ENCODE results near the gene LAMC3. TPM values are rescaled to one million over a fixed set of nuclear protein-coding genes. Genes with fewer than 3 reads are reported as not detected.
A peak's percentile ranks its signal among the peaks of the same experiment; 100 is the strongest.
"Not testable (repeated sequence)": the region's sequence is repeated elsewhere in the genome, so short reads cannot be mapped to it uniquely, and the experiment has no call there.

Gene LAMC3
- total and polyA plus RNA-seq, 5 experiments from 2014 or later = 0.02 to 7.2 (median 6.9) TPM; not detected in 2

GRCh38 chr9:131094622-131095021, 85.6 kb downstream of the LAMC3 start:
- peak overlapping the region in 2 of 10 donors; percentile 24 to 40 for H3K27ac Mint-ChIP-seq
- POLR2A ChIA-PET = no interaction called here
- peaks cover 19 to 45% (median 30%) of the 10 kb centered on the region in 5 donors for H3K27me3 Mint-ChIP-seq
- H3K4me3 Mint-ChIP-seq = peak overlapping the region in 3 of 10 donors; percentile 26 to 56 (median 45)
- H3K4me1 Mint-ChIP-seq = peaks cover 5 to 10% (median 7%) of the 10 kb centered on the region in 4 donors
- H3K9me3 Mint-ChIP-seq = no peaks in the 10 kb centered on the region
- DNase-seq (no peak), ATAC-seq (no peak)
- no peaks in the 10 kb centered on the region for H3K36me3 Mint-ChIP-seq

DNA sequence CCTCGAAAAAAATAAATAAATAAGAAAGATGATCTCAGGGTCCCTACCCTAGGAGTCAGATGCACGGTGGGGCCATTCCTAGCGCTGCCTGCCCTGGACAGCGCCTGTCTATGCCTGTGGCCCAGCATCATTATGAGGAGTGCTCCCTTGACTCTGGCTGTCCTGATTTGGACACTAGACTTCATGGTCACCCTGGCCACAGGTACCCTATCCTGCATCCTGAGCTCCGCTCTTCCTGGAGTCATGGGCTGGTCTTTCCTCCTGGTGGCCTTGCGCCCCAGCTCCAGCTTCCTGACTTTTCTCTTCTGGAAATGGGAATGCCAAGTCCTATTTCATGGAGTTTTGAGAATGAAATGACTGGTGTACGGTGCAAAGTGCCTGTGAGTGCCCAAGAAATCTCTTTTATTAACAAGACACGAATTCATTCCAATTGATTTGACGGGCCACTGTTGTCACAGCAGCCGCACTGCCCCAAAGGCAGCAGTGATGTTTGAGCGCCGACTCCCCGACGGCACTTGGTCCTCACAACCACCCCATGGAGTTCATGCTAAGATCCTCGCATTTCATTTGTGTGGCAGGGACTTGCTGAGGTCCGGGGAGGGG, 86.8 kb downstream of the LAMC3 start:
- Mint-ChIP-seq H3K27me3 (peaks cover 19 to 45% (median 30%) of the 10 kb centered on the region in 5 donors), H3K9me3 (no peaks in the 10 kb centered on the region), H3K36me3 (no peaks in the 10 kb centered on the region), H3K4me3 (peak overlapping the region; percentile 50 to 76 (median 63)), H3K27ac (no peak overlapping the region), H3K4me1 (peaks cover 5 to 10% (median 7%) of the 10 kb centered on the region in 4 donors)
- ATAC-seq (peak in 1 of 2 donors; percentile 50), DNase-seq (no peak)
- POLR2A ChIA-PET = no interaction called here

DNA sequence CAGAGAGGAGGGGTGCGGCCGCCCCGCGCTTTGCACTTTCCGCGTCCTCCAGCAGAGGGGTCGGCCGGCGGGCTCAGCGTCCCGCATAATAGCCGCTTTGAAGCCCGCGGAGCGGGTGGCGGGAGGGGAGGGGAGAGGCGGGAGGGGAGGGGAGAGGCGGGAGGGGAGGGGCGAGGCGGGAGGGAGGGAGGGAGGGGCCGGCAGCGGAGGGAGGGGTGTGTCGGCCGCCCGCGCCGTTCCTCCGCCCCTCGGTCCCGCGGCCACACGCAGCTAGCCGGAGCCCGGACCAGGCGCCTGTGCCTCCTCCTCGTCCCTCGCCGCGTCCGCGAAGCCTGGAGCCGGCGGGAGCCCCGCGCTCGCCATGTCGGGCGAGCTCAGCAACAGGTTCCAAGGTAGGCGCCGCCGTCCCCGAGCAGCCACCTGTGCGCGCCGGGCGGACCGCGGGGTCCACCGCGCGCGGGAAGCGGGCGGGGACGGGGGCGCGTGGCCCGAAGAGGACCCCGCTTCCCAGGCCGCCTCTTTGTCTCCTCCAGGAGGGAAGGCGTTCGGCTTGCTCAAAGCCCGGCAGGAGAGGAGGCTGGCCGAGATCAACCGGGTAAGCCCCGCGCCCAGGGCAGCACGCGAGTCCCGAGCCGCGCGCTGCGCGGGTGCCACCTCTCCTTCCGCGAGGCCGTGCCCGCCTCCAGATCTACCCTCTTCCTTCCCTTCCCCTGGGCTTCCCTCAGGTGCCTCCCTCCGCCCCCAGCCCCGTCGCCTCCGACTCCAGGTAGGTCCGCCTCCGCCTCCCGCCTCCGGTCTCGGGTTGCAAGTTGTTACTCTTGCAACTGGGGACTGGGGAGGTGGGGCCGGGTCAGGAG, 87.5 kb downstream of the LAMC3 start, which contains the start of gene AIF1L:
Gene AIF1L, plus strand, starts transcription at position 263 of the 857 bp plus-strand sequence. Its CDS starts 99 bp downstream, at position 362.
- no peaks in the 10 kb centered on the region for H3K36me3 Mint-ChIP-seq
- H3K9me3 Mint-ChIP-seq = no peaks in the 10 kb centered on the region
- POLR2A ChIA-PET = no interaction called here
- peaks cover 5 to 10% (median 7%) of the 10 kb centered on the region in 4 donors for H3K4me1 Mint-ChIP-seq
- DNase-seq = peak in 1 of 10 donors; percentile 7
- ATAC-seq = peak; percentile 32 to 56
- peaks cover 19 to 45% (median 30%) of the 10 kb centered on the region in 5 donors for H3K27me3 Mint-ChIP-seq
- H3K27ac Mint-ChIP-seq = no peak within 1 kb of the TSS
- H3K4me3 Mint-ChIP-seq = peak within 1 kb of the TSS; percentile 57 to 76 (median 70)

GRCh38 chr9:131097126-131097947, 88.4 kb downstream of the LAMC3 start:
- POLR2A ChIA-PET = no interaction called here
- ATAC-seq = no peak
- Mint-ChIP-seq H3K27me3 (peaks cover 19 to 45% (median 30%) of the 10 kb centered on the region in 5 donors), H3K36me3 (no peaks in the 10 kb centered on the region), H3K9me3 (no peaks in the 10 kb centered on the region), H3K4me3 (peak overlapping the region; percentile 8 to 74 (median 63)), H3K27ac (no peak overlapping the region), H3K4me1 (peaks cover 5 to 10% (median 7%) of the 10 kb centered on the region in 4 donors)
- no peak for DNase-seq

GRCh38 chr9:131097948-131098278, 88.9 kb downstream of the LAMC3 start:
- DNase-seq (no peak), ATAC-seq (no peak)
- POLR2A ChIA-PET = no interaction called here
- Mint-ChIP-seq H3K27me3 (peaks cover 19 to 45% (median 30%) of the 10 kb centered on the region in 5 donors), H3K4me3 (peak overlapping the region in 2 of 10 donors; percentile 10 to 74), H3K9me3 (no peaks in the 10 kb centered on the region), H3K36me3 (no peaks in the 10 kb centered on the region), H3K4me1 (peaks cover 5 to 10% (median 7%) of the 10 kb centered on the region in 4 donors), H3K27ac (peak overlapping the region in 1 of 10 donors; percentile 33)

DNA sequence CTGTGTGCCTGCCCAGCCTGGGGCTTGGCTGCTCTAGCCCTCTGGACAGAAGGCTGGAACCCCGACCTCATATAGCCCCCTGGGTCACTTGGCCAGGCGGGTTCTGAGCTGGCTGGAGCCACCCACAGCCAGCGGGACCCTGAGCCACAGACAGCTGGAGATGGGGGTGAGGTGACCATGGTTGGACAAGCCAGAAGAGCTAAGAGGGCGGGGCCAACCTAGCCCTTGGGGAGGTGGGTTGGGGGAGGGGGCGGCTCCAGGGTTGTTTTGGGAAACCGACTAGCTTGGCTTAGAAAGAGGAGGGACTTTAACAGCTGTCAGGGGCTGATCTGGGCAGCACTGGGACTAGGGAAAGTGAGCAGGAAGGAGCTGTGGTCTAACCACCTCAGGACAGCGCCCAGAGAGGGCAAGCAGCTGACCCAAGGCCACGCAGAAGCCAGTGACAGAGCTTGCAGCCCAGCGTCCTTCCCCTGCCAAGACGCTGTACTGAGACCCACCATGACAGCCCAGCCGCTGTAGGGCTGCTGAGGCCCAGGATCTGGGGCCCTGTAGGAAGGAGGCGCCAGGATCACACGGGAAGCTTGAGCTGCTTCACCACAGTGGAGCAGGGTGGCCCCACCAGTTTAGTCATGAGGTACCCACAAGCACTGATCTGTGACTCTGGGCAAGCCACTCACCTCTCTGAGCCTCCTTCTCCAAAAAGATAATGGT, 89.6 kb downstream of the LAMC3 start:
- POLR2A ChIA-PET = no interaction called here
- Mint-ChIP-seq H3K4me3 (peak overlapping the region in 2 of 10 donors; percentile 14 to 74), H3K9me3 (no peaks in the 10 kb centered on the region), H3K27ac (no peak overlapping the region), H3K4me1 (peaks cover 5 to 10% (median 7%) of the 10 kb centered on the region in 4 donors), H3K27me3 (peaks cover 19 to 45% (median 30%) of the 10 kb centered on the region in 5 donors), H3K36me3 (no peaks in the 10 kb centered on the region)
- DNase-seq (no peak), ATAC-seq (no peak)

DNA sequence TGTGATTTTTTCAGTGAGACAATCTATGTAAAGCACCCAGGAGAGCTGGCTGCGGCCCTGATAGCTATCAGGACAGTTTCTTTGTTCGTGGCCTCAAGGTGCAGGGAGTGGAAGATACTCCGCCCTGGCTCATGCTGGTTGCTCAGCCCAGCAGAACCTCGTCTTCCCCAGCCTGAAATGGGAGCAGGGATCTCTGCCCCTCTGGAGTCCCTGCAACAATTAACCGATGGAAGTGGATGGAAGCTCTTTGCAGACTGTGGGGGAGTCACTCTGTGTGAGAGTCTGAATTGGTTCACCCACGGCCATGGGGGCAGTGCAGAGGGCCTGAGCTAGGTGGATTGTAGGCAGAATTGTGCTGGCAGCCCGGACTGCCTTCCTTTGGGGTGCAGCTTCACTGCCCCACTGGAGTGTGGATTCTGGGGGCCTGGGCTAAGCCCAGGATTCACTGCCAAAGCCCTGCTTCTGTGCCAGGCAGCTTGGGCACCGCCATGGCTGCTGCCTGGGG, 90.2 kb downstream of the LAMC3 start:
- DNase-seq = no peak
- Mint-ChIP-seq H3K9me3 (no peaks in the 10 kb centered on the region), H3K27ac (no peak overlapping the region), H3K4me1 (peaks cover 5 to 10% (median 7%) of the 10 kb centered on the region in 4 donors), H3K27me3 (peaks cover 17 to 39% (median 26%) of the 10 kb centered on the region in 5 donors), H3K4me3 (peak overlapping the region in 2 of 10 donors; percentile 14 to 29), H3K36me3 (no peaks in the 10 kb centered on the region)
- POLR2A ChIA-PET = interaction anchor here (0.6 to 1.2 kb wide), 2 partner anchors 26 to 70 kb away, joined by 3 read pairs; partner anchors contain the start of gene NUP214
- no peak for ATAC-seq

GRCh38 chr9:131099845-131100244, 90.9 kb downstream of the LAMC3 start:
- H3K4me1 Mint-ChIP-seq = peaks cover 5 to 10% (median 7%) of the 10 kb centered on the region in 4 donors
- not testable (repeated sequence) for H3K27ac Mint-ChIP-seq, ATAC-seq, H3K9me3 Mint-ChIP-seq, DNase-seq, H3K36me3 Mint-ChIP-seq
- POLR2A ChIA-PET = interaction anchor here (0.6 to 1.2 kb wide), 2 partner anchors 26 to 69 kb away, joined by 3 read pairs; partner anchors contain the start of gene NUP214
- peak overlapping the region in 1 of 10 donors; percentile 40 for H3K4me3 Mint-ChIP-seq
- H3K27me3 Mint-ChIP-seq = peaks cover 13 to 33% (median 20%) of the 10 kb centered on the region in 5 donors

DNA sequence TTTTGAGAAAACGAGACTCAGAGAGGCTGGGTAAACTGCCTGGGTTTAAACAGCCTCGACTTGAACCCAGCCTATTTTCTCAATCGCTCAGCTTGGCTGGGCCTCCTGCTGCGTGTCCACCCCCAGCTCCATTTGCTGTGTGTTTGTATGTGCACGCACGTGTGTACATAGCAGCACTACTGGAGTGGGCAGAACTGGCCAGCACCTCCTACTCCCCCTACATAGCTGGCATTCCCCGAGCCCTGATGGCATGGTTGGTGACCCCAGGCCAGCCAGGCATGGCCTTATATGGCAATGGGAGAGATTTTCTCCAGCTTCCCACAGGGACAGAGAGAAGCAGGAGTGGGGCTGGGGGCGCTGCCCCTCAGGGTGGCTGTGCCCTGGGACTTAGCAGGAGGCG, 91.5 kb downstream of the LAMC3 start:
- POLR2A ChIA-PET = interaction anchor here (1.2 kb wide), 1 partner anchor 25 kb away, joined by 3 read pairs; the partner anchor contains the start of gene NUP214
- Mint-ChIP-seq H3K4me1 (peaks cover 5 to 10% (median 7%) of the 10 kb centered on the region in 4 donors), H3K9me3 (no peaks in the 10 kb centered on the region), H3K4me3 (no peak overlapping the region), H3K27me3 (peaks cover 11 to 27% (median 15%) of the 10 kb centered on the region in 5 donors), H3K36me3 (no peaks in the 10 kb centered on the region), H3K27ac (no peak overlapping the region)
- DNase-seq (no peak), ATAC-seq (no peak)

DNA sequence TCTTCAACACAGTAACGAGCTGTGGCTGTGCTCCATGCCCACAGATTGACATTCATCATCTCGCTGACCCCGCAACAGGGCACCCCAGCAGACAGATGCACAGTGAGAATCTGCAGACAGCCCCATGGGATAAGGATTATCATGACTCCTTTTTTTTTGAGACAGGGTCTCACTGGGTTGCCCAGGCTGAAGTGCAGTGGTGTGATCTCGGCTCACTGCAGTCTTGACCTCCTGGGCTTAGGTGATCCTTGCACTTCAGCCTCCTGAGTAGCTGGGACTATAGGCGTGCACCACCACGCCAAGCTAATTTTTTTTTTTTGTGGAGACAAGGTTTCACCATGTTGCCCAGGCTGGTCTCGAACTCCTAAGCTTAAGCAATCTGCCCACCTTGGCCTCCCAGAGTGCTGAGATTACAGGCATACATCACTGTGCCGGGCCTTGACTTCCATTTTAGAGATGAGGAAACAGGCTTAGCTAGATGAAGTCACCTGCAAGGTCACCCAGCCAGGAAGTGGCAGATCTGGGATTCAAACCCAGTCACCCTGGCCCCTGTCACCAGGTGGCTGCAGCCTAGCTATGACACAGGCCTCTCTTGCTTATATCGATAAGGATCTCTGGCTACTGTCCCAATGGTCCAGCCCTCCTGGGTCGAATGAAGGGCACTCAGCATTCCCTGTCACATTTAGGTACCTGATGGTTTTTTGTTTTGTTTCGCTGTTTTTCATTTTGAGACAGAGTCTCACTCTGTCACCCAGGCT, 92.4 kb downstream of the LAMC3 start:
- ATAC-seq = no peak
- POLR2A ChIA-PET = no interaction called here
- peaks cover 0 to 5% (median 3%) of the 10 kb centered on the region in 4 donors for H3K4me1 Mint-ChIP-seq
- no peak overlapping the region for H3K27ac Mint-ChIP-seq
- H3K27me3 Mint-ChIP-seq = peaks cover 6 to 18% (median 10%) of the 10 kb centered on the region in 5 donors
- no peaks in the 10 kb centered on the region for H3K36me3 Mint-ChIP-seq
- DNase-seq = no peak
- no peak overlapping the region for H3K4me3 Mint-ChIP-seq
- no peaks in the 10 kb centered on the region for H3K9me3 Mint-ChIP-seq

DNA sequence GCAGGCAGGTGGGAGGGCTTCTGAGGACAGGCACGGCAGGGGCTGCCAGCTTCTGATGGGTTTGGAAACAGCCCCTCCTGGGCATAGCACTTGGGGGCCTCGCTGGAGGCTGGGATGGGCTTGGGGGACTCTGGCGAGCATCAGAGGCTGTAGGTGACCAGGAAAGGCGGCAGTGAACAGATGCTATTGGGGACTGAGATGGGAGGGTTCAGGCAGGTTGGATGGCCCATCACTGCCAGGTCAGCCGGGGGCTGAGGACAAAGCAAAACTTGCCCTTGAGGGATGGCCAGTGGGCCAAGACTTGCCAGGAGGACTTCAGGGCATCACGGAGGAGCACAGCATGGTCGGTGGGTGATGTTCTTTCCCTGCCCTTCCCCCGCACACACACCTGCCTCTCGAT, 94.0 kb downstream of the LAMC3 start:
- no peaks in the 10 kb centered on the region for H3K36me3 Mint-ChIP-seq
- ATAC-seq (no peak), DNase-seq (no peak)
- no peak overlapping the region for H3K4me3 Mint-ChIP-seq
- H3K9me3 Mint-ChIP-seq = no peaks in the 10 kb centered on the region
- POLR2A ChIA-PET = no interaction called here
- H3K27ac Mint-ChIP-seq = no peak overlapping the region
- no peaks in the 10 kb centered on the region for H3K4me1 Mint-ChIP-seq
- H3K27me3 Mint-ChIP-seq = peaks cover 0 to 6% (median 3%) of the 10 kb centered on the region in 5 donors
